ENCODE measurements around the gene CSF2RB.

CSF2RB gene

DNA sequence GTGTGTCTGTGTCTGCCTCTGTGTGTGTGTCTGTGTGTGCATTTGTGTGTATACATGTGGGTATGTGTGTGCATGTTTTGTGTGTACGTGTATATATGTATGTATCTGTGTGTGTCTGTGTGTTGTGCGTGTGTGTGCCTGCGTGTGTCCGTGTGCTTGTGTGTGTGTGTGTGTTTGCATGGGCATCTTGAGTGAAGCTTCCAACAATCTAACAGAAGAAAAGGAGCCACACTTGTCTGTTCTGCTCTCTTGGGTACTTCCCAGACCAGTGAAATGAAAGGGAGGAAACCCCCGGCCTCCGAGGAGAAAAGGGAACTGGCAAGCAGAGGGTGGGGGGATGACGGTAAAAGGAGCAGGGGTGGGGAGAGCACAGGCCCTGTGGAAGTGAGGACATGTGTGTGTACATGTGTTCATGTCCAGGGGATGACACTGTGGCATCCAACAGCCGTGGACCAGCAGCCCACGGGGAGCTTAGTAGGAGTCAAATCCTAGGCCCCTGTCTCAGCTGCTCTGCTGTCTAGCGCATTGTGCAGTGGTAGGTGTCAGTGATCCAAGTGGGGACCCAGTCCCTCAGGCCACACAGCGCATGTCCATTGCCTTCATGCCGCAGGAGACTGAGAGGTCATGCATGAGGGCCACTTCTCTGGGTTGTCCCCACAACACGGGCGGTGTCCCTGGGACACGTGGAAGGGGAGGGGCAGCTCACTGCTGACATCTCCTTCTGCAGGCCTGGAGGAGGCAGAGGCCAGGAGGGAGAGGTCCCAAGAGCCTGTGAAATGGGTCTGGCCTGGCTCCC is 8.1 kb downstream of the CSF2RB start:
- DNase-seq (ENCODE audit: low read depth), result no peak

DNA sequence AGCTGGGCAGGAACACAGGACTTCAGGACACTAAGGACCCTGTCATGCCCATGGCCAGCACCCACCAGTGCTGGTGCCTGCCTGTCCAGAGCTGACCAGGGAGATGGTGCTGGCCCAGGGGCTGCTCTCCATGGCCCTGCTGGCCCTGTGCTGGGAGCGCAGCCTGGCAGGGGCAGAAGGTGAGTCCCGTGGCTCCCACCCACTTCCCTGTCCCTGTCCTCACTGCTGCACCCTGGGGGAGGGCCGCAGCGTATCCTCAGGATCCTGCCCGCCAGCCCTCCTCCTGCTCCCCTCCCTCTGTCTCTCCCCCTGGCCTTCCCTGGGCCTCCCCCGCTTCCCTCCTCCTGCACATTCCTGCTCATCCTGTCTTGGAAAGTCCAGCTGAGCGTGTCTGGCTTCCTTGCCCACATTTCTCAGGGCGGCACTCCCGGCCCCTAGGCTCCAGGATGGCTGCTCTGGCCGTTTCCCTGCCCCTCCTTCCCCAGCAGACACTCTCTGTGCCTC is 8.7 kb downstream of the CSF2RB start:
- no peak for DNase-seq (ENCODE audit: low read depth)

DNA sequence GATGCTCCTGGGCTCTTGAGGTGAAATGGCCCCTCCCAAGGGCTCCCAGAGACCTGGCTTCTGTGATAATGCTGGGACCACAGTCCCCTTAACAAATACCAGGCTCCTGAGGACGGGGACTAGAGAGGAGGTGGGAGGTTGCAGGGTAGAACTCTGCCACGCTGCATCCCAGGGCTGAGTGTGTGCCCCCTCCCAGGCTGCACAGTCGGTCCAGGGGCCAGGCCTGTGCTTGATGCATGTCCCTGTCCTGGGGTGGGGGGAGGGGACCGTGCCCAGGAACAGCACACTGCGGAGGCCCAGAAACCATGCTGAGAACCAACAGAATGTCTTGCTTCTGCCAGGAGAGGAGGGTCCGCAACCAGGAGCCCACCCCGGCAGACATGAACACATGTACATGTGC is 9.3 kb downstream of the CSF2RB start:
- no peak for DNase-seq (ENCODE audit: low read depth)

DNA sequence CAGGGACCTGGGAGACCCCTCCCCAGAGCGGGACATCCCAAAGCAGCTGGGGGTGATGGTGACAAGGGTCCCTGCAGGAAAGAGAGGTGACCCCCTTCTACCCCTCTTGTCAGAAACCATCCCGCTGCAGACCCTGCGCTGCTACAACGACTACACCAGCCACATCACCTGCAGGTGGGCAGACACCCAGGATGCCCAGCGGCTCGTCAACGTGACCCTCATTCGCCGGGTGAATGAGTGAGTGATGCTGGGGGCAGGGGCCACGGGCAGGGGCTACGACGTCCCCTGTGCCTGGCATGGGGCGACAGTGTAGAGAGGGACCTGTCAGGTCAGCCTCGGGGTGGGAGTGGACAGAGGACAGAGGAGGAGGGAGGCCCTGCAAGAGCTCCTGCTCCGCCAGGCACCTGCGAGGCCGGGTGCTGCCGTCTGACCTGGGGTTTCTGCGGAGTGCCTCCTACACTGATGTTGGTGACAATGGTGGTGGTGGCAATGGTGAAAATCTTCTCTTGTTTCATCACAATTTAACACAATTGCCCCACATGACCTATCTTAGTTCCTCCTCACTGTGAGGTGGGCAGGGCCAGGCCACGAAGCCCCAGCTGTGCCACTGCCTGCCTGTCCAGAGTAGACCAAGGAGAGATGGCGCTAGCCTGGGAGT is 9.8 kb downstream of the CSF2RB start:
- no peak for DNase-seq (ENCODE audit: low read depth)

DNA sequence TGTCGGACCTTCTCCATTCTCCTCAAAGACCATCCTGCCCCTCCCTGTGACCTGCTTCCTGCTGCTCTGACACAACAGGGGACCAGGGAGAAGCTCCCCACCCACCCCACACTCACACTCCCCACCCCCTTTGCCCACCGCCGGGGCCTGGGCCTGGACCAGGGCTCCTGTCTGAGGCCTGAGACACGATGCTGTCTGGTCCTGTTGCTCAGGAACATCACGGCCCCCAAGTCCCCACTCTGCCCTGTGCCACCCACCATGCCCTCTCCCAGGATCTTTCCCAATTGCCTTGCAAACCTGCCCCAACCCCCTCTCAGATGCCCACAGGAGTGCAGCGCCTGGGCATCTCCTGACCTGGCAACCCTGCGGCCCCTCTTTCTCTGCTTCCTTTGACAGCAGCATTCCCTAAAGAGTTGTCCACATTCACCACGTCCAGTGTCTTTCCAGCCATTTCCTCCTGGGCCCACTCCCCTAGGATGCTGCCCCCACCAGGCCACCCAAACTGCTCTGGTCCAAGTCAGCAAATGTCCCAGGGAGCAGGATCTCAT is 10.8 kb downstream of the CSF2RB start:
- DNase-seq (ENCODE audit: low read depth), result no peak

DNA sequence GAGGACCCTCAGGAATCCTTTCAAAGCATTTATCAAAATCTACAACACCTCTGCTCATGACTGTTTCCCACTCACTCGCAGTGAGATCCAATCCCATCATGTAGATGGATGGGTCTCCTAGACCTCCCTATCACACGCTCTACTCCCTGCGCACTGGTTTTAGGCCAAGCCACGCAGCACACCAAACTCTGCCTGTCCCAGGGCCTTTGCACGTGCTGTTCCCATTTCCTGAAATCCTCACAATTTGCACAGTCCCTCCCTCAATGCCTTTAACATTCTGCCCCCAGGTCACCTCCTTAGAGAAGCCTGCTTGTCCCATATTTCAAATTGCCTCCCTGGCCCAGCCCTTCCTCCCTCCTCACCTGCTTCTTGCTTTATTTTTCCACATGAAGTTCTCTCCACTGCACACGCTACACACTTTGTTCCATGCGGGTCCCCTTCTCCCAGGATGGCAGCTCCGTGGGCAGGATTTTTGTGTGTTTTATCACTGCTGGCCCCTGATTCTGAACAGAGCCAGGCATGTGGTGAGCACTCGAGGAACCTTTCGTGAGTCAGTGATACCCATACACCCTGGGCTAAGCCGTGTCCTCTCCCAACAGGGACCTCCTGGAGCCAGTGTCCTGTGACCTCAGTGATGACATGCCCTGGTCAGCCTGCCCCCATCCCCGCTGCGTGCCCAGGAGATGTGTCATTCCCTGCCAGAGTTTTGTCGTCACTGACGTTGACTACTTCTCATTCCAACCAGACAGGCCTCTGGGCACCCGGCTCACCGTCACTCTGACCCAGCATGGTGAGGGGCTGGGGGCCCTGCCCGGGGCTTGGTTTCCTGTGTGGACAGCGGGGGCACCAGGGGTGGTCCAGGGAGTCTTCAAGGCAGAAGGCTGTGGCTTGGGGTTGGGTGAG is 12.2 kb downstream of the CSF2RB start:
- DNase-seq (ENCODE audit: low read depth), result no peak

DNA sequence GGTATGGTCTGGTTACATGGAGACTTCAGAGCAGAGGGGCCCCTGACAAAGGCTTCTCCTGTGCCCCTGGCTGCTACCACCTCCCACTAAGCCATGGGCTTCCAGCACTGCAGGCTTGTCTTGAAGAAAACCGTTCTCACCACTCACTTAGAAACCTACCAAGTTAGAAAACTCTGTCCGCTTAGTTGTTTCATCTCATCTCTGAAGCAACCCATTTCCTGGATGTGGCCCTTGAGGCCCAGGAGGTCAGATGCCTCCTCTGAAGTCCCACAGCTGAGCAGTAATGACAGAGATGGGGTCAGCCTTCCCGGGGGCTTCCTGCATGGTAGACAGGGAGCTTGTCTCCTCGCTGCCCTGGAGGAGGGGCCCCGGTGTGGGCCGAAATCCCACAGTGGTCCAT is 12.9 kb downstream of the CSF2RB start:
- no peak for DNase-seq (ENCODE audit: low read depth)

DNA sequence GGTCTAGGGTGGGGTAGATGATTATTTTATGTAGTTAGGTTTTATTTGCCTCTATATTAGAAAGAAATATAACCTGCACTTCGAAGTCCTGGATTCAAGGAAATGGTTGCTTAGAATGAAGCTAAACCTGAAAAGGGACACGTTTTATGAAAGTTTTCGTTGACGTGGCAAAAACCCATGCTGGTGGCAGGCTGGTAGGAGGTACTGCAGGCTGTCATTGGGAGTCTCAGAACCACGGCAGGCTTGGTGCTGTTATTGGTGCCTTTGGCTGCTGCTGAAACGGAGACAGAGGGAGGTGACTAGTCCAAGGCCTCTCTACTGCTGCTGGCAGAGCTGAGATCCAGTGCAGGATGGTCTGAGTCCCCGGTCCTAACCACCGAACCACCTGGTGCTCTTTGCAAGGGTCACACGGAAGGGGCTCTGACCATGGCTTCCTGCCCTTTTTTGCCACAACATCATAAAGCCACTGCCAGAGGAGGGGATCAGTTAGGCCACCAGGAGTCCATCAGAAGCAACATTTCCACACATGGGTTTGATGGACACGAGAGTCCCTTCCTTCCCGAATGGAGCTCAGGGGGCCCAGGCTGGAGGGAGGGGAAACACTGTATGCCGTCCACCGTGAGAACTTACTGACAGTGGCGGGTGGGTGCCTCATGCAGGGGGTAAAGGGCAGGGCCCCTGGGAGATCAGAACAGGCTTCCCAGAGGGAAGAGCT is 13.4 kb downstream of the CSF2RB start:
- no peak for DNase-seq (ENCODE audit: low read depth)

DNA sequence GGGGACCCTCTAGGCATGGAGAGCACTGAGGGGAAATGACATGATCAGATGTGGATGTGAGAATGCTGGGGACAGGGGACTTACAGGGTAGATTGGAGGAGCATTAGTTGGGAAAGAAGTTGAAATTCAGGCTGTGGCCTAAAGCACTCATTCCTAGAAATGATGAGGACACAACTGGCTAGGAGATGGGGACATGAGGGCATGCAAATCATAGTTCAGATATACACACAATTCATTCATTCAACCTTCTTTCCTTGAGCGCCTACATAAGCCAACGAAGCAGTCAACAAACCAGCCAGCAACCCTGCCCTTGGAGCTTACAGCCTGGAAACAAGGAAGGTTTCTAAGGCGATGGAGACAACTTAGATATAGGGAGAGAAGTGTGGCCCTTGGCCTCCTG is 14.2 kb downstream of the CSF2RB start:
- DNase-seq (ENCODE audit: low read depth), result no peak

DNA sequence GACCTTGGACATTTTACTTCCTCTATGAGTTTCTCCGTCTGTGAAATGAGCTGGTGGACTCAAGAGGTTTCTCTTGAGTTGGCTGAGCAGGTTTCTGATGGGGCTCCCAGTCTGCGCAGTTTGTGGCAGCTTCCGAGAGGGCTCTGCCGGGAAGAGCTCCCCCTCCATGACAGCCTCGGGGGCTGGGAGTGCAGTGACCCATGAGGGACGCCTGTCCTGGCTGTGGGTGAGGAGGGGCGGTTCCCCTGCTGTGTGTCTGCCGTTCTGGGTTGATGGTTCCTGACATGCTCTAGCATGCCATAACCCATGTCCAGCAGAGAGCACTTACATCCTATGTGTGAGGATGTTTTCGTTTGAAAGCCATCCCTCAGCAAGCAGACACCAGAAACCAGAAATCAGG is 14.8 kb downstream of the CSF2RB start:
- no peak for DNase-seq (ENCODE audit: low read depth)

DNA sequence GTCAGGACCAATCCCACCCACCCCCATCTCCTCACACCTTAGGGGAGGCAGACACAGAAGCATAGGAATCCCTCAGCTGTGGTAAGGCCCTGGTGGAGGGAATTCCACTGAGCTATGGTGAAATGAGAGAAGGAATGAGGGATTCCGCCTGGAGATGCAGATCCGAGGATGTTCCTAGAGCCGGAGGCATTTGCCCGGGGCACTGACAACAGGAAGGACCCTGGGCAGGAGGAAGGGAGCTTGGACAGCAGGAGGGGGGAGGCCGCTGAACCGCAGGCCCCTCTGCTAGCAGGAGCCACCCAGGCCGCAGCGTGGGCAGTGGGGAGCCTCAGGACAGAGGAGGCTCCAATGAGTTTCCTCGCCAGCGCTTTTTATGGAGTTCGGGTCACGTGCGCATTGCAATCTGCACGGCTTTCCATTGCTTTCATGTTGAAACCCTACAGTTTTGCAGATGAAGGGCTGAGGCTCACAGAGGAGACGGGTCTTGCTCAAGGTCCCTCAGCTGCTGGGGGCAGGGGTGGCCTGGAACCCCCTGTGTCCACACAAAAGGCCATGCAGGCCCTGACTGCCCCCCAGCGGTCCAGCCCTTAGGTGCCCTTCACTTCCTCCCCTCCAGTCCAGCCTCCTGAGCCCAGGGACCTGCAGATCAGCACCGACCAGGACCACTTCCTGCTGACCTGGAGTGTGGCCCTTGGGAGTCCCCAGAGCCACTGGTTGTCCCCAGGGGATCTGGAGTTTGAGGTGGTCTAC is 15.5 kb downstream of the CSF2RB start:
- DNase-seq (ENCODE audit: low read depth), result no peak

DNA sequence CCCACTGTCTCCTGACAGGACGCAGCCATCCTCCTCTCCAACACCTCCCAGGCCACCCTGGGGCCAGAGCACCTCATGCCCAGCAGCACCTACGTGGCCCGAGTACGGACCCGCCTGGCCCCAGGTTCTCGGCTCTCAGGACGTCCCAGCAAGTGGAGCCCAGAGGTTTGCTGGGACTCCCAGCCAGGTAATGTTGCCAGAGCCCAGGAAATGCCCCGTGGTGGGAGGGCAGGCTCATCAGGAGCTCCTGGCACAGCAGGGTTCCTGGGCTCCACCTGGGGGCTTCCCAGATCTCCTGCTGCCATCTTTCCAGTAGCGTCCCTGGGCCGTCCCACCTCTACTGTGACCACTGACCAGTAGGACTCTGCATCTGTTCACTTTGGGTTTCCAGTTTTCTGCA is 16.2 kb downstream of the CSF2RB start:
- no peak for DNase-seq (ENCODE audit: low read depth)

DNA sequence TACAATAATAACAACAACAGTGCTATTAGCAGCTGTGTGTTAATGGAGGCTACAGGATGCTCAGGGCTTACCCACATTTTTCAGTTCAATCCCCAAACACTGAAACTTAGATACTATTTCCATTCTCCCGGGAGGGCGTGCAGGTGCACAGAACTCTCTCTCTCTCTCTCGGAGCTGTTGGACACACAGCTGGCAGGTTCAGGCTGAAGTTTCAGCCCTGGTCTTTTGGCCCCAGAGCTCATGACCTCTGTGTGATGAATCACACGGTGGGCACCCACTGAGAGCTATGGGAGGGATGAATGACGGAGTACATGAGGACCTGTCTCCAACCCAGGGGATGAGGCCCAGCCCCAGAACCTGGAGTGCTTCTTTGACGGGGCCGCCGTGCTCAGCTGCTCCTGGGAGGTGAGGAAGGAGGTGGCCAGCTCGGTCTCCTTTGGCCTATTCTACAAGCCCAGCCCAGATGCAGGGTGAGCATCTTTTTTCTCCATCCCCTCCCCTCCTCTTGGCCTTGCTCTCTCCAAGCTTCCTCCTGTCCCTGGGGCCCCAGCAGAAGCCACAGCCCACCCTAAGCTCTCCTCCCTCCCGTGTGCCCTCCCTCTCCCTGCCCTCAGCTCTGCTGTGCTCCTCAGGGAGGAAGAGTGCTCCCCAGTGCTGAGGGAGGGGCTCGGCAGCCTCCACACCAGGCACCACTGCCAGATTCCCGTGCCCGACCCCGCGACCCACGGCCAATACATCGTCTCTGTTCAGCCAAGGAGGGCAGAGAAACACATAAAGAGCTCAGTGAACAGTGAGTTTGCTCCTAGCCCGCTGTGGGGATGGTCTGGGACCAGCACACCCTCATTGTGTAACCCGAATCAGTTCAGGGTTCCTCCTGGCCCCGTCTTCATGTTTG is 16.9 kb downstream of the CSF2RB start:
- DNase-seq (ENCODE audit: low read depth), result no peak

DNA sequence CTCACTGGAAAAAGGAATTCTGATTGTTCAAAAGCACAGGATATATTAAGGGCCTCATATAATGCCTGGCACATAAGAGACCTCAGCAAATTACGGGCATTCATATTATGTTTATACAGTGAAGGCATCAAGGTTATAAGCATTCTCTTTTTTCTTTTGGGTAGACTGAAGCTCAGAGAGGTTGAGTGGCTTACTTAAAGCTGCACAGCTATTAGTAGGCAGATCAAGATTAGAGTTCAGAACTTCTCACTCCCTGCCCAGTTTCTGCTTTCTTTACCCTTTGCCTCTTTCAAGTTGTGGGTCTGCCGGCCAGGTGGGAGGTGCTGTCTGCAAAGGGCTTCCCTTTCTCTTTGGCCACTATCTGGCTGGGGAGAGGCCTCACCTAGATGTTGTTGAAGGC is 18.0 kb downstream of the CSF2RB start:
- DNase-seq (ENCODE audit: low read depth), result no peak

DNA sequence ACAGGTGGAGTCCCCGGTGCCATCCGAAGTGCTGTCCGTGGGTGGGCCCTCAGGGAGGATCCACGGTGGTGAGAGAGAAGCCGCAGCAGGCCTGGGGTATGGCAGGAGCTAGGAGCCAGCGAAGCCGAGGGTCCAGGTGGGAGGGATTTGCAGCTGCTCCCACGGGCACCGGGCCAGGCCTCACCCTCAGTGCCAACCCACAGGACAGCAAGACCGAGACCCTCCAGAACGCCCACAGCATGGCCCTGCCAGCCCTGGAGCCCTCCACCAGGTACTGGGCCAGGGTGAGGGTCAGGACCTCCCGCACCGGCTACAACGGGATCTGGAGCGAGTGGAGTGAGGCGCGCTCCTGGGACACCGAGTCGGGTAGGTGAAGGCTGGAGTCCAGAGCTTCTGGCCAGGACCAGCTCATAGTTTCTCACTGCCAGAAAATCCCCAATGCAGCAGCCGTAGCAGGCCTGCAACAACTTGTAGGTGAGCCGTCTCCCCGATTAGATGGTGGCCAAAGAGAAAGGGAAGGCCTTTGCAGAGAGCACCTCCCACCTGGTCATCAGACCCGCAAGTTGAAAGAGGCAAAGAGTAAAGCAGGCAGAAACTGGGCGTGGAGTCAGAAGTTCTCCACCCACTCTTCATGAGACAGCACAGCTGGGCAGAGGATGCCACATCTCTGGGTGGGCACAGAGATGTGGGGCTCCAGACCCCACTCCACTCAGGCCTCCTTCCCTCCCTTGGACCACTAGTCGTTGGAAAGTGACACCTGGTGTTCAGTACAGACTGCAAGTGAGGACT is 20.4 kb downstream of the CSF2RB start:
- DNase-seq (ENCODE audit: low read depth), result no peak

DNA sequence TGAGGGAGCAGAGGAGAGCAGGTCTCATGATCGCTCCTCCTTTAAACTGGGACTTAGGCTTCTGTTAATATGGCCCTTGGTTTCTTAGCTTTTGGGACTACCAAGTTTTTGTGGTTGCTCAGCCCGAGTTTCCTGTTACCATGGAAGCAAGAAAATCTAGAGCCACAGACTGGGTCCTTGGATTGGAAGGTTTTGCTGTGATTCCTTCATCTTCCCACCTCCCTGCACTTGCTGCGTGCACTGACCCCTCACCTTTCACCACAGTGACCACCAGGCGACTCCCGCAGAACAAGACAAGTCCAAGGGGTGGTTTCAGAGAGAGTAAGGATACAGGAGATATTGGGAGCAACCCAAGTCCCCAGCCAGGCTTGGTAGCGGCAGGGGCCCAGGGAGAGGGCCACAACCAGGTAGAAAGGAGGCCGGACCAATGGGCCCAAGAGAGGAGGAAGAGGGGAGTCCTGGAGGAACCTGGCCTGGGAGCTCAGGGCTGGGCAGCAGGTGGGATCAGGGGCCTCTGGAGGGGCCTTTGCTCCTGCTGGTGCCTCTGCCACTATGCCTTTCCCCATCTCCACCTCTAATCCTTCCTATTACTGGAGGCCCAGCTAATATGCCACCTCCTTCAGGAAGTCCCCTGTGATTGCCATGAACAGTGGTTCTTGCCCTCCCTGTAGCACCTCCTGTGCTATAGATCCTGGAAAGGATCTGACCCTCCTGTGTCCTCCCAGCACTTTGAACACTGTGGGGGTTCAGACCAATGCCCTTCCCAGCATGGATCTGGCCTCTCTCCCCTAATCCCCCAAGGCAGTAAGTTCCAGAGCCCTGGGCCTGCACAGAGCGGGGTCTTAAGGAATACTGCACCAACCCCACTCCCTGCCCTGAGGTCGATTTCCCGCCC is 21.2 kb downstream of the CSF2RB start:
- DNase-seq (ENCODE audit: low read depth), result no peak

DNA sequence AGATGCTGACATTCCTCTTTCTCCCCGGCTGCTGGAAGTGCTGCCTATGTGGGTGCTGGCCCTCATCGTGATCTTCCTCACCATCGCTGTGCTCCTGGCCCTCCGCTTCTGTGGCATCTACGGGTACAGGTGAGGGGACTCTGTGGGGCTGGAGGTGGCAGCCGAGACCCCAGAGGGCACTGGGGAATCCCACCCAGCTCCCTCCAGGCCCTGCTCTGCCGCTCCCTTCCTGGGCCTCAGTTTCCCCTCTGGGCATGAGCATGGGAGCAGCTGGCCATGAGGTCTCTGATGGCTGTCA is 21.8 kb downstream of the CSF2RB start:
- no peak for DNase-seq (ENCODE audit: low read depth)

DNA sequence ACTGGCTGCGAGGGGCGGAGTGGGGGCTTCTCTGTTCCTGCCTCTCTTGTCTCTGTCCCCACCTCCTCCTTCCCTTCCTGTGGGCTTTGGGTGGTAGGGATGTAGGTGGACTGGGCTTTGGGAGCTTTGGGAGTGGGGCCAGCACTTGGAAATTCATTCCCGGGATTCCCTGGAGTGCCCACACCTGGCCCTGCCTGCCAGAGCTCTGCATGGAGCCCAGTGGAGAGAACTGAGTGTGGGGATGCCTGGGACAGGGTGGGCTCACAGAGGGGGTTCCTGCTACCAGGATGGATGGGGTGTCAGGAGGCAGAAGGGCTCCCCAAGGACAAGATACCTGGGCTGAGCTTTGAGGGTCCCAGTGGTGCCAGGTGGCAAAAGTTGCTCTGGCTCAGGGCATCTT is 22.3 kb downstream of the CSF2RB start:
- no peak for DNase-seq (ENCODE audit: low read depth)
